ENCODE results near the gene IER5. TPM values are rescaled to one million over a fixed set of nuclear protein-coding genes. Genes with fewer than 3 reads are reported as not detected.
"Not testable (repeated sequence)": the region's sequence is repeated elsewhere in the genome, so short reads cannot be mapped to it uniquely, and the experiment has no call there.

Gene IER5
- total RNA-seq, 1 donor from 2014 or later = 8.8 TPM

GRCh38 chr1:181113059-181113641 lies 24.6 kb downstream of the IER5 start:
- peaks cover 32% of the 10 kb centered on the region for H3K4me1 Mint-ChIP-seq (ENCODE audit: low read depth, unreplicated experiment)
- H3K4me3 Mint-ChIP-seq (ENCODE audit: unreplicated experiment) = peak overlapping the region; percentile 15
- no peak for DNase-seq
- H3K27me3 Mint-ChIP-seq (ENCODE audit: unreplicated experiment) = peaks cover 6% of the 10 kb centered on the region
- H3K27ac Mint-ChIP-seq (ENCODE audit: unreplicated experiment) = peak overlapping the region; percentile 66
- peaks cover 5% of the 10 kb centered on the region for H3K36me3 Mint-ChIP-seq (ENCODE audit: unreplicated experiment)
- TF ChIP-seq, protein P1, sequence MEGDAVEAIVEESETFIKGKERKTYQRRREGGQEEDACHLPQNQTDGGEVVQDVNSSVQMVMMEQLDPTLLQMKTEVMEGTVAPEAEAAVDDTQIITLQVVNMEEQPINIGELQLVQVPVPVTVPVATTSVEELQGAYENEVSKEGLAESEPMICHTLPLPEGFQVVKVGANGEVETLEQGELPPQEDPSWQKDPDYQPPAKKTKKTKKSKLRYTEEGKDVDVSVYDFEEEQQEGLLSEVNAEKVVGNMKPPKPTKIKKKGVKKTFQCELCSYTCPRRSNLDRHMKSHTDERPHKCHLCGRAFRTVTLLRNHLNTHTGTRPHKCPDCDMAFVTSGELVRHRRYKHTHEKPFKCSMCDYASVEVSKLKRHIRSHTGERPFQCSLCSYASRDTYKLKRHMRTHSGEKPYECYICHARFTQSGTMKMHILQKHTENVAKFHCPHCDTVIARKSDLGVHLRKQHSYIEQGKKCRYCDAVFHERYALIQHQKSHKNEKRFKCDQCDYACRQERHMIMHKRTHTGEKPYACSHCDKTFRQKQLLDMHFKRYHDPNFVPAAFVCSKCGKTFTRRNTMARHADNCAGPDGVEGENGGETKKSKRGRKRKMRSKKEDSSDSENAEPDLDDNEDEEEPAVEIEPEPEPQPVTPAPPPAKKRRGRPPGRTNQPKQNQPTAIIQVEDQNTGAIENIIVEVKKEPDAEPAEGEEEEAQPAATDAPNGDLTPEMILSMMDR (IDR thresholded peaks at IDR 0.05; ENCODE audit: partially characterized antibody, unreplicated experiment) = no peak
- H3K9me3 Mint-ChIP-seq (ENCODE audit: unreplicated experiment) = peaks cover 3% of the 10 kb centered on the region

- TF ChIP-seq, protein P1 (IDR thresholded peaks at IDR 0.05; ENCODE audit: partially characterized antibody, unreplicated experiment) = no peak
- Mint-ChIP-seq H3K4me1 (ENCODE audit: low read depth, unreplicated experiment) (peaks cover 27% of the 10 kb centered on the region), H3K27me3 (ENCODE audit: unreplicated experiment) (peaks cover 2% of the 10 kb centered on the region), H3K36me3 (ENCODE audit: unreplicated experiment) (no peaks in the 10 kb centered on the region), H3K4me3 (ENCODE audit: unreplicated experiment) (no peak overlapping the region), H3K9me3 (ENCODE audit: unreplicated experiment) (peaks cover 3% of the 10 kb centered on the region), H3K27ac (ENCODE audit: unreplicated experiment) (peak overlapping the region; percentile 22)
- DNase-seq = no peak
Measured at GRCh38 chr1:181114574-181115367, 26.3 kb downstream of the IER5 start.

DNA sequence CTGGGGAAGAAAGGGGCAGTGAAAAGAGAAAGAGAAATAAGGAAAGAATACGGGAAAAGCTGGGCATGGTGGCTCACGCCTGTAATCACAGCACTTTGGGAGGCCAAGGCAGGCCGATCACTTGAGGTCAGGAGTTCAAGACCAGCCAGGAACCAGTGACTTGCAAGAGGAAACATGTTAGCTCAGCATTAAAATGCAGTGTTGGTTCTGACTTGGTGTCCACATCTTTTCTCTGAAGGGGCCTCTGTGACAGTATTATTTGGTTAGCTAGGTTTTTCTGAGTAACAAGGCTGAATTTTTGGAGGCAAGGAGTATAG lies 26.8 kb downstream of the IER5 start:
- no peaks in the 10 kb centered on the region for H3K36me3 Mint-ChIP-seq (ENCODE audit: unreplicated experiment)
- TF ChIP-seq, protein P1 (IDR thresholded peaks at IDR 0.05; ENCODE audit: partially characterized antibody, unreplicated experiment) = no peak
- H3K27ac Mint-ChIP-seq (ENCODE audit: unreplicated experiment) = peak overlapping the region; percentile 22
- H3K27me3 Mint-ChIP-seq (ENCODE audit: unreplicated experiment) = no peaks in the 10 kb centered on the region
- peaks cover 26% of the 10 kb centered on the region for H3K4me1 Mint-ChIP-seq (ENCODE audit: low read depth, unreplicated experiment)
- H3K9me3 Mint-ChIP-seq (ENCODE audit: unreplicated experiment) = peaks cover 3% of the 10 kb centered on the region
- no peak overlapping the region for H3K4me3 Mint-ChIP-seq (ENCODE audit: unreplicated experiment)
- DNase-seq = no peak

DNA sequence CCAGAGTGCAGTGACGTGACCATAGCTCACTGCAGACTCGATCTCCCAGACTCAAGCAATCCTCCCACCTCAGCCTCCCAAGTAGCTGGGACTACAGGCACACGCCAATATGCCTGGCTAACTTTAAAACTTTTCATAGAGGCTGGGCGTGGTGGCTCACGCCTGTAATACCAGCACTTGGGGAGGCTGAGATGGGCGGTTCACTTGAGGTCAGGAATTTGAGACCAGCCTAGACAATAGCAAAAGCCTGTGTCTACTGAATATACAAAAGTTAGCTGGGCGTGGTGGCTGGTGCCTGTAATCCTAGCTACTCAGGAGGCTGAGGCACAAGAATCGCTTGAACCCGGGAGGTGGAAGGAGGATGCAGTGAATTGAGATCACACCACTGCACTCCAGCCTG lies 27.5 kb downstream of the IER5 start:
- DNase-seq; H3K27me3 Mint-ChIP-seq (ENCODE audit: unreplicated experiment); H3K9me3 Mint-ChIP-seq (ENCODE audit: unreplicated experiment); H3K27ac Mint-ChIP-seq (ENCODE audit: unreplicated experiment); H3K36me3 Mint-ChIP-seq (ENCODE audit: unreplicated experiment); H3K4me3 Mint-ChIP-seq (ENCODE audit: unreplicated experiment): not testable (repeated sequence)
- peaks cover 26% of the 10 kb centered on the region for H3K4me1 Mint-ChIP-seq (ENCODE audit: low read depth, unreplicated experiment)

GRCh38 chr1:181116819-181117390 lies 28.4 kb downstream of the IER5 start:
- no peak overlapping the region for H3K4me3 Mint-ChIP-seq (ENCODE audit: unreplicated experiment)
- TF ChIP-seq, protein P1 (IDR thresholded peaks at IDR 0.05; ENCODE audit: partially characterized antibody, unreplicated experiment) = no peak
- no peak overlapping the region for H3K27ac Mint-ChIP-seq (ENCODE audit: unreplicated experiment)
- peaks cover 3% of the 10 kb centered on the region for H3K9me3 Mint-ChIP-seq (ENCODE audit: unreplicated experiment)
- H3K27me3 Mint-ChIP-seq (ENCODE audit: unreplicated experiment) = peaks cover 2% of the 10 kb centered on the region
- peaks cover 23% of the 10 kb centered on the region for H3K4me1 Mint-ChIP-seq (ENCODE audit: low read depth, unreplicated experiment)
- H3K36me3 Mint-ChIP-seq (ENCODE audit: unreplicated experiment) = no peaks in the 10 kb centered on the region
- no peak for DNase-seq
